GM10266 (cell line): Measurements from ENCODE around the gene CELF2.

Experiments used
- DNase-seq: peaks from one replicate; pipeline ENCODE4 v3.0.0; 2012; ENCODE audit errors: extremely low spot score
- CTCF ChIP-seq: IDR thresholded peaks from 2 replicates; pipeline ENCODE4 v1.5.1; 2012; ENCODE audit warnings: mild to moderate bottlenecking, low read depth; ENCODE audit not compliant: control insufficient read depth, insufficient read depth; ENCODE audit errors: missing control alignments

CELF2 gene

GRCh38 chr10:11025978-11026377 is 8.3 kb downstream of the CELF2 start:
- DNase-seq: no peak
- no peak for TF ChIP-seq CTCF

GRCh38 chr10:11026773-11027172 is 9.1 kb downstream of the CELF2 start:
- no peak for DNase-seq
- no peak for TF ChIP-seq CTCF

GRCh38 chr10:11034762-11035161 is 17.1 kb downstream of the CELF2 start:
- TF ChIP-seq CTCF: no peak
- no peak for DNase-seq

- no peak for TF ChIP-seq CTCF
- DNase-seq: no peak
These were observed 17.8 kb downstream of the CELF2 start for GRCh38 chr10:11035301-11035991.

- no peak for DNase-seq
- TF ChIP-seq CTCF: peak; percentile 8
These were observed 18.8 kb downstream of the CELF2 start for GRCh38 chr10:11036424-11037011.

- no peak for DNase-seq
- no peak for TF ChIP-seq CTCF
These were observed 20.3 kb downstream of the CELF2 start for GRCh38 chr10:11037991-11038390.

GRCh38 chr10:11042357-11042756 is 24.7 kb downstream of the CELF2 start:
- no peak for TF ChIP-seq CTCF
- DNase-seq: no peak
